HG03025 (cell line): ENCODE measurements around the gene KRTAP5-5.
"Not testable (repeated sequence)": the region's sequence is repeated elsewhere in the genome, so short reads cannot be mapped to it uniquely, and the experiment has no call there.

ENCODE experiments used
- ATAC-seq: cut with Tn5 transposase; IDR thresholded peaks from one replicate; pipeline ENCODE4 v1.9.1; 2021; ENCODE audit warnings: mild to moderate bottlenecking, moderate library complexity; ENCODE audit not compliant: unreplicated experiment, low FRiP score

KRTAP5-5 gene

GRCh38 chr11:1605923-1606322 lies 23.7 kb upstream of the KRTAP5-5 start:
- ATAC-seq: not testable (repeated sequence)

GRCh38 chr11:1607156-1607845 lies 22.3 kb upstream of the KRTAP5-5 start:
- ATAC-seq: not testable (repeated sequence)

GRCh38 chr11:1607901-1608300 lies 21.7 kb upstream of the KRTAP5-5 start:
- ATAC-seq: not testable (repeated sequence)

DNA sequence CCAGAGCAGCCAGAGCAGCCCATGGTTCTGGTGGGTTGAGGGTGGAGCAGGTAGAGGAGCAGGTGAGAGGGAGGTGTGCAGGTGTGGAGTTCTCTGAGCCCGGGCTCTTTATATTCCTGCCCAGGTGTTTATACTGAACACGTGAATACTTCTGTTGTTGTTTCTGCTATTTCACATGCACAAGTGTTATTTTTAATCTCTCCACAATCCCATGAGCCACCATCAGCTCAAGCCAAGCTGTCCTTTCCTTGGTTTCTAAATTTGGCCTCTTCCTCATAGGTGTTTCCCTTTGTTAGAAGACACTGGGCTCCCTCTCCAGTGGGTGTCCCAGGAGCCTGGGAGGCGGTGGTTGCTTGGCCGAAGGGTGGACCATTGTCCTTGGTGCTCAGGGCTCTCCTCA lies 21.2 kb upstream of the KRTAP5-5 start, which contains the start of gene KRTAP5-3:
TSS of gene KRTAP5-3 (minus strand) at position 101 of the 400 bp plus-strand sequence. CDS start at position 23, 78 bp downstream.
- ATAC-seq: no peak

- ATAC-seq: no peak
These were observed 11.3 kb upstream of the KRTAP5-5 start for GRCh38 chr11:1618231-1618630.

DNA sequence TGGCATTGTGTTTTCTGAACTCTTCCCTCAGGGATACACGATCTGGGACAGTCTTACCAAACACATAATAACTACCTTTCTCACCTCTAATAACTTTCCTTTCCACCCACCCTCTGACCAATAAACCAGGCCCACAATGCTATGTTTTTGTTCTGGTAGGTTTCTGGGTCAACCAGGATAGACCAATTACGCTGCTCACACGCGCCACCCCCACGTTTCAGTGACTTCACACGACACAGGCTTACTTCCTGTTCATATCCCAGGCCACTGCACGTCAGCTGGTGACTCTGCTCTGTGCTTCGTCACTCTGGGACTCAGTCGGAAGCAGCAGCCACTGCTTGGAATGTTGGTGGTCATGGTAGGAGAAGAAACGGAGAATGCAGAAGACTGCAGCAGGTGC lies 10.1 kb upstream of the KRTAP5-5 start:
- no peak for ATAC-seq

DNA sequence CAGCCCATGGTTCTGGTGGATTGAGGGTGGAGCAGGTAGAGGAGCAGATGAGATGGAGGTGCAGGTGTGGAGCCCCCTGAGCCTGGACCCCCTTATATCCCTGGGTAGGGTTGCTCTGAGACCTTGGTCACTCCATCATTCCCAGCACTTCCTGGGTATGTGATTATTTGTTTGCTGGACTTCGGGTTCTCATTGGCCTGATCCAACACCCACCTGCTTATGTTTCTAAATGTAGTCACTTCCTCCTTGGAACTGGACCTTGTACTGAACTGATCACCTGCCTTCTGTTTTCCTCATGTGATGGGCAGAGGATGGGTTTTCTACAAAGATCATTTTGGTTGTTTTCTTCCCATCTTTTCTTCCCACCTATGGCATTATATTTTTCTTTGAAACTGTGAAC lies 7.5 kb upstream of the KRTAP5-5 start, which contains the start of gene KRTAP5-4:
TSS of gene KRTAP5-4 (minus strand) at position 53 of the 400 bp plus-strand sequence. CDS start at position 8, 45 bp downstream.
- no peak for ATAC-seq

- no peak for ATAC-seq
These were observed 5.9 kb upstream of the KRTAP5-5 start for GRCh38 chr11:1623716-1624115.

DNA sequence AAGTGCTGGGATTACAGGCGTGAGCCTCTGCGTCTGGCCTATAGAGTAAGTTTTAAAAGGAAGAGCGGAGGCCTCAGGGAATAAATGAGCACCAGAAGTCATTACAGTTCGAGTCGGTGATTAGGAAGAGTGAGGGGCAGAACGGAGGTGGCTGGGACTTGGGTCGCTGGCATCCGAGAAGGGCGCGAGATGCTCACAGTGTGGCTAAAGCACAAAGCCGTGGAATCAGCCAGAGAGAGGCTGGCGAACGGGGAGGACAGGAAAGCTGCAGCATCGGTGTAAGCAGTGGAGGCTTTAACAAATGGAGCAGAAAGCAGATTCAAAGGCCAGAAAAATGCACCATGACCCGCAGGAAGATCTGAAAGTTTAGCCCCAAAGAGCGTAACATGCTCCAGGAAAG lies 5.0 kb upstream of the KRTAP5-5 start:
- no peak for ATAC-seq

DNA sequence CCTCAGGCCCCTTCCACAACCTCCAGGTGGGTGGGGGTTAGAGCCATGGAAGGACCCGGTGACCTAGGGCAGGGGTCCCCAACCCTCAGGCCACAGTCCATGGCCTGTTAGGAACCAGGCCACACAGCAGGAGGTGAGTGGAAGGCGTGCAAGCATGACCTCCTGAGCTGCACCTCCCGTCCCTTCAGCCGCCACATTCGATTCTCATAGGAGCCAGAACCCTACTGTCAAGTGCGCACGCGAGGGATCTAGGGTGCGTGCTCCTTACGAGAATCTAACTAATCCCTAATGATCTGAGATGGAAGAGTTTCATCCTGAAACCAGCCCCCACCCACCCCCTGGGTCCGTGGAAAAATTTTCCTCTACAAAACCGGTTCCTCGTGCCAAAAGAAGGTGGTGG lies 4.0 kb upstream of the KRTAP5-5 start:
- no peak for ATAC-seq

DNA sequence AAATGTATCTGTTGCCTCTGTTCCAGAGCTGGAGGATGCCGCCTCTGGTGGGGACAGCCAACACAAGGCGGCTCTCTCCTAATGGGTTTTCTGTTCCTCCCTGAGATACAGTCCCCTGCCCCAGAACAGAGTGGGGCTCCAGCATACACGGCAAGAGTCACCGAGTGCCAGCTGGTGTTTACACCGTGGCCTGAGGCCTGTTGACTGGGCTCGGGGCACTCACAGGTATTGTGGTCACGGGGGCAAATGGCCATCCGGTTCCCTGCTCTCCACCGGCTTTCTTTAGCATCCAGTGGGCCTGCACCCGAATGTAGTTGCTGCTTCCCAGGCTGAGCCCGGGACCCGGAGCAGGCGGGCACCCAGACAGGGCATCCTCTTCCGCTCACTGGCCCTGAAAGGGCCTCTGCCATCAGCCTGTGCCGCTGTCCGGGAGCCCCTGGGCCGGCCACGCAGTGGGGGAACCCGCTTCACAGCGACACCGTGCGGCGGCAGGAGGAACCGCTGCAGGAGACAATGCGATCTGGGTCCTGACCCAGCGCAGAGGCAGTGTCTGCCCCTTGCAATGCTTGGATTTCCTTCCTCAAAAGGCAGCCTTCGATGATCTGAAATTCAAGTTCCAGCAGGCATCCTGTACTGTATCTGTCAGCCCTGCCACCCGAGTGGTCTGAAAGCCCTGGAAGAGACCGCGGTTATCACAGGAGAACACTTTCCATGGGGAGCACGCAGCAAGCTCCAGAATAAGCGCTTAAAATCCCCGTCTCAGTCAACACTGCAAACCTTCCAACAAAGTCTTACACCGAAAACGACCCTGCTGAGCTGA lies 859 bp upstream of the KRTAP5-5 start:
- no peak for ATAC-seq

DNA sequence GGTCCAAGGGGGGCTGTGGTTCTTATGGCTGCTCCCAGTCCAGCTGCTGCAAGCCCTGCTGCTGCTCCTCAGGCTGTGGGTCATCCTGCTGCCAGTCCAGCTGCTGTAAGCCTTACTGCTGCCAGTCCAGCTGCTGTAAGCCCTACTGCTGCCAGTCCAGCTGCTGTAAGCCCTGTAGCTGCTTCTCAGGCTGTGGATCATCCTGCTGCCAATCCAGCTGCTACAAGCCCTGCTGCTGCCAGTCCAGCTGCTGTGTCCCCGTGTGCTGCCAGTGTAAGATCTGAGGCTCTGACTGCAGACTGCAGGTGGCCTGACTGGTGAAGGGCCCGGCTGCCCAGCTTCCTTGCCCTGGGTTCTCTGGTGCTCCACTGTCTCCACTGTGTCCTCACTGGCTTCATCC lies 696 bp downstream of the KRTAP5-5 start:
- no peak for ATAC-seq

DNA sequence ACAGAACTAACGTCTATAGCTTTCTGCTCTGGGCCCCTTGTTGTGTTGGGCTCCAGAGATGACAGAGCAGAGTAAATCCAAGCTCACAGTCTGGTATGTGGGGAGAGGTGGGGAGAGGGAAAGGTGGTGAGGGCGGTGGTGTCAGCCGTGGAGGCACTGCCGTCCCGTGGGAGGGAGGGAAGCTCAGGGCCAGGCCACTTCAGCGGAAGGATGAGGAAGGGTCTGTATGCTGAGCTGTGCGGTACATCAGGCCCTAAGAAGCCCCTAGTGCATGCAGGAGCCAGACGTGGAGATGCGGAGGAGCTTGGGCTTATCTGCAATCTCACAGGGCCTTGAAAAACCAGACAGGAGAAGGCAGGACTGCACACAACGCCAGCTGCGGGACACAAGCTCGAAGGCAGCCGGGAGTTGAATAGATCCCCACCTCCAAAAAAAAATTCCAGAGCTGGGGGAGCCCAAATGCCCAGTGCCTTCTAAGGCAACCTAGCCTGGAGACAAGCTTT lies 1.5 kb downstream of the KRTAP5-5 start:
- no peak for ATAC-seq

- ATAC-seq: no peak
These were observed 2.6 kb downstream of the KRTAP5-5 start for GRCh38 chr11:1632053-1632714.

- ATAC-seq: no peak
These were observed 4.3 kb downstream of the KRTAP5-5 start for GRCh38 chr11:1633864-1634263.

GRCh38 chr11:1636291-1636950 lies 6.8 kb downstream of the KRTAP5-5 start:
- no peak for ATAC-seq

GRCh38 chr11:1637628-1638027 lies 8.1 kb downstream of the KRTAP5-5 start:
- no peak for ATAC-seq

DNA sequence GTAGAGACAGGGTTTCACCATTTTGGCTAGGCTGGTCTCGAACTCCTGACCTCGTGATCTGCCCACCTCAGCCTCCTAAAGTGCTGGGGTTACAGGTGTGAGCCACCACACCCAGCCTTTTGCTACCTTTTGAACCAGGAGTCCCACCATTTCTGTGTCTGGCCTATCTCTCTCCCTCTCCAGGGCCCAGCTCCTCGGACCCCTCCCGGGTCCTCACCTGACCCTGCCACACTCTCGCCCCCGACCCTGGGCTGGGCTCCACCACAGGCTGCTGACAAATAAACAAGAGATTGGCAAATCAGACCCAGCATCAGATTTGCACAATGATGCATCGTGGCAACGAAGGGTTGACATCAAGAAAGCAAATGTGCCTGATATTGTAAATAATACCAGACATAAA lies 8.8 kb downstream of the KRTAP5-5 start:
- ATAC-seq: no peak

GRCh38 chr11:1639102-1639620 lies 9.6 kb downstream of the KRTAP5-5 start:
- no peak for ATAC-seq

- no peak for ATAC-seq
These were observed 10.1 kb downstream of the KRTAP5-5 start for GRCh38 chr11:1639666-1640065.
